Measurements from ENCODE around the gene FAM107B. TPM values are rescaled to one million over a fixed set of nuclear protein-coding genes. Genes with fewer than 3 reads are reported as not detected.
"Not testable (repeated sequence)": the region's sequence is repeated elsewhere in the genome, so short reads cannot be mapped to it uniquely, and the experiment has no call there.

Gene FAM107B
- total RNA-seq, 1 donor: 30.0 TPM

DNA sequence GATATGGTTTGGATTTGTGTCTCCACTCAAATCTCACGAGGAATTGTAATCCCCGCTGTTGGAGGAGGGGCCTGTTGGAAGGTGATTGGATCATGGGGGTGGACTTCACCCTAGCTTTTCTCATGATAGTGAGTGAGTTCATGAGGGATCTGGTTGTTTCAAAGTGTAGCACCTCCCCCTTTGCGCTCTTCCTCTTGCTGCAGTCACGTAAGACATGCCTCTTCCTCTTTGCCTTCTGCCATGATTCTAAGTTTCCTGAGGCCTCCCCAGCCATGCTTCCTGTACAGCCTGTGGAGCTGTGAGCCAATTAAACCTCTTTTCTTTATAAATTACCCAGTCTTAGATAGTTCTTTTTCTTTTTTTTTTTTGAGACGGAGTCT, 46.1 kb upstream of the FAM107B start:
- H3K4me2 ChIP-seq (ENCODE audit: insufficient read depth, low read length): no peak overlapping the region
- H3K36me3 ChIP-seq (ENCODE audit: insufficient read depth, low read length): no peaks in the 10 kb centered on the region
- H3K27ac ChIP-seq (ENCODE audit: low read depth, low read length): no peak overlapping the region
- H3K4me3 ChIP-seq (ENCODE audit: insufficient read depth, low read length): no peak overlapping the region
- no peak for DNase-seq (ENCODE audit: insufficient read length, low spot score, missing footprints)
- H3K79me2 ChIP-seq (ENCODE audit: insufficient read depth, low read length): no peaks in the 10 kb centered on the region
- peaks cover 15% of the 10 kb centered on the region for H3K4me1 ChIP-seq (ENCODE audit: insufficient read depth, low read length)
- H3K9me3 ChIP-seq (ENCODE audit: low read depth, low read length): no peaks in the 10 kb centered on the region
- H3K27me3 ChIP-seq (ENCODE audit: insufficient read depth, low read length): no peaks in the 10 kb centered on the region
- no peaks in the 10 kb centered on the region for H4K20me1 ChIP-seq (ENCODE audit: insufficient read depth, low read length)
- TF ChIP-seq, protein P1, sequence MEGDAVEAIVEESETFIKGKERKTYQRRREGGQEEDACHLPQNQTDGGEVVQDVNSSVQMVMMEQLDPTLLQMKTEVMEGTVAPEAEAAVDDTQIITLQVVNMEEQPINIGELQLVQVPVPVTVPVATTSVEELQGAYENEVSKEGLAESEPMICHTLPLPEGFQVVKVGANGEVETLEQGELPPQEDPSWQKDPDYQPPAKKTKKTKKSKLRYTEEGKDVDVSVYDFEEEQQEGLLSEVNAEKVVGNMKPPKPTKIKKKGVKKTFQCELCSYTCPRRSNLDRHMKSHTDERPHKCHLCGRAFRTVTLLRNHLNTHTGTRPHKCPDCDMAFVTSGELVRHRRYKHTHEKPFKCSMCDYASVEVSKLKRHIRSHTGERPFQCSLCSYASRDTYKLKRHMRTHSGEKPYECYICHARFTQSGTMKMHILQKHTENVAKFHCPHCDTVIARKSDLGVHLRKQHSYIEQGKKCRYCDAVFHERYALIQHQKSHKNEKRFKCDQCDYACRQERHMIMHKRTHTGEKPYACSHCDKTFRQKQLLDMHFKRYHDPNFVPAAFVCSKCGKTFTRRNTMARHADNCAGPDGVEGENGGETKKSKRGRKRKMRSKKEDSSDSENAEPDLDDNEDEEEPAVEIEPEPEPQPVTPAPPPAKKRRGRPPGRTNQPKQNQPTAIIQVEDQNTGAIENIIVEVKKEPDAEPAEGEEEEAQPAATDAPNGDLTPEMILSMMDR (IDR thresholded peaks at IDR 0.05; ENCODE audit: extremely low read depth, low read depth, low read length): no peak
- H2AFZ ChIP-seq (ENCODE audit: low read length): no peak overlapping the region

DNA sequence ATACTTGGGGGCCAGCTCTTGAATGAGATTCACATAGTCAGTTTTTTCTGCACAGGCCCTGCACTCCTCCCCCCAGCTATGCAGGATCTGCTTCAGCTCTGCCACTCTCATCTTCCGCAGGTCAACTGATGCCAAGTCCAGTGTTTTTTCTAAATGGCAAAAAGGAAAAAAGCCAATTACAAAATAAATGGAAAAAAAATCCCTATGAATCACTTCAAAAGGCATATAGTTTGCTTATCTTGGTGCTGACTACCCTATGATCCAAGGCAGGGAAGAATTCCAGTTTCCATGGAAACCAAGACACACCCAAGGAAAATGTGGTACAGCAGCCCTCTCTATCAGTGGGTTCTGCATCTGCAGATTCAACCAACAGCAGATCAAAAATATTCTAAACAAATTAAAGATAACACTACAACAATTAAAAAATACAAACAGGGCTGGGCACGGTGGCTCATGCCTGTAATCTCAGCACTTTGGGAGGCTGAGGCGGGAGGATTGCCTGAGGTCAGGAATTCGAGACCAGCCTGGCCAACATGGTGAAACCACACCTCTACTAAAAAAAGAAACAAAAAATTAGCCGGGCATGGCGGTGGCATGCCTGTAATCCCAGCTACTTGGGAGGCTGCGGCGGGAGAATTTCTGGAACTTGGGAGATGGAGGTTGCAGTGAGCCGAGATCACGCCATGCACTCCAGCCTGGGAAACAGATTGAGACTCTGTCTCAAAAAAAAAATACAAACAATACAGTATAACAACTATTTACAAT, 45.5 kb upstream of the FAM107B start:
- no peak overlapping the region for H2AFZ ChIP-seq (ENCODE audit: low read length)
- peaks cover 21% of the 10 kb centered on the region for H3K4me1 ChIP-seq (ENCODE audit: insufficient read depth, low read length)
- peak overlapping the region; percentile 36 for H3K4me2 ChIP-seq (ENCODE audit: insufficient read depth, low read length)
- TF ChIP-seq, protein P1 (IDR thresholded peaks at IDR 0.05; ENCODE audit: extremely low read depth, low read depth, low read length): peak; percentile 16
- H3K27ac ChIP-seq (ENCODE audit: low read depth, low read length): no peak overlapping the region
- H3K79me2 ChIP-seq (ENCODE audit: insufficient read depth, low read length): no peaks in the 10 kb centered on the region
- H3K36me3 ChIP-seq (ENCODE audit: insufficient read depth, low read length): no peaks in the 10 kb centered on the region
- no peak overlapping the region for H3K4me3 ChIP-seq (ENCODE audit: insufficient read depth, low read length)
- H4K20me1 ChIP-seq (ENCODE audit: insufficient read depth, low read length): no peaks in the 10 kb centered on the region
- peak; percentile 95 for DNase-seq (ENCODE audit: insufficient read length, low spot score, missing footprints)
- no peaks in the 10 kb centered on the region for H3K27me3 ChIP-seq (ENCODE audit: insufficient read depth, low read length)
- no peaks in the 10 kb centered on the region for H3K9me3 ChIP-seq (ENCODE audit: low read depth, low read length)

DNA sequence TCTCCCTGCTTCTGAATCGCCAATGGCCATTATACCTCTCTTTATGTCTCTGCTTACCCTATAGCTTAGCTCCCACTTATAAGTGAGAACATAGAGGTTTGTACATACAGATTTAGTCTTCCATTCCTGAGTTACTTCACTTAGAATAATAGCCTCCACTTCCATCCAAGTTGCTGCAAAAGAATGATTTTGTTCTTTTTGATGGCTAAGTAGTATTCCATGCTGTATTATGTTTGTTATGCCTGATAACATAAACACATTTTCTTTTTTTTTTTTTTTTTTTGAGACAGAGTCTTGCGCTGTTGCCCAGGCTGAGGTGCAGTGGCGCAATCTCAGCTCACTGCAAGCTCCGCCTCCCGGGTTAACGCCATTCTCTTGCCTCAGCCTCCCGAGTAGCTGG, 42.0 kb upstream of the FAM107B start:
- not testable (repeated sequence) for H3K27ac ChIP-seq (ENCODE audit: low read depth, low read length); H3K9me3 ChIP-seq (ENCODE audit: low read depth, low read length); H2AFZ ChIP-seq (ENCODE audit: low read length); H3K36me3 ChIP-seq (ENCODE audit: insufficient read depth, low read length); H3K79me2 ChIP-seq (ENCODE audit: insufficient read depth, low read length); H3K4me2 ChIP-seq (ENCODE audit: insufficient read depth, low read length); H3K27me3 ChIP-seq (ENCODE audit: insufficient read depth, low read length); H4K20me1 ChIP-seq (ENCODE audit: insufficient read depth, low read length); H3K4me3 ChIP-seq (ENCODE audit: insufficient read depth, low read length); DNase-seq (ENCODE audit: insufficient read length, low spot score, missing footprints)
- H3K4me1 ChIP-seq (ENCODE audit: insufficient read depth, low read length): peaks cover 21% of the 10 kb centered on the region

DNA sequence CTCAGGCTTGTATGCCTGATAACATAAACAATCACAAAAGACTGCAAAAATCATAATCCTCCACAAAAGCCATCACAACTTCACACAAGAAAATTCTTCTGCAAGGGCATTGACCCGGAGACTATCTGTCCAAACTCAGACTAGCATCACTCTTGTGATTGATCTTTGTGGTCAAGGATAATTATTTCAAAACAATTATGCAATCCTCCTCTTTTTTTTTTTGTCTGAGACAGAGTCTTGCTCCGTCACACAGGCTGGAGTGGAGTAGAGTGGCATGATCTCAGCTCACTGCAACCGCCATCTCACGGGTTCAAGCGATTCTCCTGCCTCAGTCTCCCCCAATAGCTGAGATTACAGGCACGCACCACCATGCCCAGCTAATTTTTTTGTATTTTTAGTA, 41.0 kb upstream of the FAM107B start:
- Histone ChIP-seq H3K36me3 (ENCODE audit: insufficient read depth, low read length) (no peaks in the 10 kb centered on the region), H3K4me3 (ENCODE audit: insufficient read depth, low read length) (no peak overlapping the region), H3K27ac (ENCODE audit: low read depth, low read length) (no peak overlapping the region), H3K27me3 (ENCODE audit: insufficient read depth, low read length) (no peaks in the 10 kb centered on the region), H4K20me1 (ENCODE audit: insufficient read depth, low read length) (no peaks in the 10 kb centered on the region), H2AFZ (ENCODE audit: low read length) (peak overlapping the region; percentile 27), H3K9me3 (ENCODE audit: low read depth, low read length) (no peaks in the 10 kb centered on the region), H3K79me2 (ENCODE audit: insufficient read depth, low read length) (no peaks in the 10 kb centered on the region), H3K4me1 (ENCODE audit: insufficient read depth, low read length) (peaks cover 21% of the 10 kb centered on the region), H3K4me2 (ENCODE audit: insufficient read depth, low read length) (no peak overlapping the region)
- TF ChIP-seq, protein P1 (IDR thresholded peaks at IDR 0.05; ENCODE audit: extremely low read depth, low read depth, low read length): no peak
- no peak for DNase-seq (ENCODE audit: insufficient read length, low spot score, missing footprints)

Data from osteoblast (primary cell).